Measurements from ENCODE around the gene SAMD10. TPM values are rescaled to one million over a fixed set of nuclear protein-coding genes. Genes with fewer than 3 reads are reported as not detected.

SAMD10 gene
- total RNA-seq, 4 donors from 2014 or later, result 0.48 to 1.2 (median 0.84) TPM; not detected in 1

GRCh38 chr20:63926298-63926697, 53.1 kb downstream of the SAMD10 start:
- TF ChIP-seq, protein P1, sequence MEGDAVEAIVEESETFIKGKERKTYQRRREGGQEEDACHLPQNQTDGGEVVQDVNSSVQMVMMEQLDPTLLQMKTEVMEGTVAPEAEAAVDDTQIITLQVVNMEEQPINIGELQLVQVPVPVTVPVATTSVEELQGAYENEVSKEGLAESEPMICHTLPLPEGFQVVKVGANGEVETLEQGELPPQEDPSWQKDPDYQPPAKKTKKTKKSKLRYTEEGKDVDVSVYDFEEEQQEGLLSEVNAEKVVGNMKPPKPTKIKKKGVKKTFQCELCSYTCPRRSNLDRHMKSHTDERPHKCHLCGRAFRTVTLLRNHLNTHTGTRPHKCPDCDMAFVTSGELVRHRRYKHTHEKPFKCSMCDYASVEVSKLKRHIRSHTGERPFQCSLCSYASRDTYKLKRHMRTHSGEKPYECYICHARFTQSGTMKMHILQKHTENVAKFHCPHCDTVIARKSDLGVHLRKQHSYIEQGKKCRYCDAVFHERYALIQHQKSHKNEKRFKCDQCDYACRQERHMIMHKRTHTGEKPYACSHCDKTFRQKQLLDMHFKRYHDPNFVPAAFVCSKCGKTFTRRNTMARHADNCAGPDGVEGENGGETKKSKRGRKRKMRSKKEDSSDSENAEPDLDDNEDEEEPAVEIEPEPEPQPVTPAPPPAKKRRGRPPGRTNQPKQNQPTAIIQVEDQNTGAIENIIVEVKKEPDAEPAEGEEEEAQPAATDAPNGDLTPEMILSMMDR (IDR thresholded peaks at IDR 0.05), result no peak
- ATAC-seq (ENCODE audit: low FRiP score) (no peak), DNase-seq (ENCODE audit: low spot score) (no peak)

DNA sequence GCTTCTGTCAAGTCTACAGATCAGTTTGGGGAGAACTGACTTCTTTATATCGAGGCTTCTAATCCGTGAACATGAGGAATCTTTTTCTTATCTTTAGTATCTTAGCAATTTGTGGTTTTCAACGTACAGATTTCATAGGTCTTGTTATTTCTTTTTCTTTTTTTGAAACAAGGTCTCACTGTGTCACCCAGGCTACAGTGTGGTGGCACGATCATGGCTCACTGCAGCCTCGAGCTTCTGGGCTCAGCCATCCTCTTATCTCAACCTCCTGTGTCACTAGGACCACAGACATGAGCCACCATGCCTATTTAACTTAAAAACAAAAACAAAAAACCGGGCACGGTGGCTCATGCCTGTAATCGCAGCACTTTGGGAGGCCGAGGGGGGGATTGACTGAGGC, 55.2 kb downstream of the SAMD10 start:
- TF ChIP-seq, protein P1 (IDR thresholded peaks at IDR 0.05), result no peak
- ATAC-seq (ENCODE audit: low FRiP score), result no peak
- DNase-seq (ENCODE audit: low spot score), result no peak

Small RNA genes lying within 50 kb of the gene (small RNA-seq; reads per million reads assigned to genes)
- not detected for gene MIR647

Other genes with a start within 250 kb of the SAMD10 start
- gene LIME1, start 243.0 kb downstream of the SAMD10 start, total RNA-seq, result 10 to 100 TPM in 2 of 4 donors, 1 to 10 TPM in 2; 7.4 to 21.1 (median 14.0) TPM
- 10 to 100 TPM; 25.3 to 82.0 (median 40.9) TPM for gene SLC2A4RG, start 239.9 kb downstream of the SAMD10 start, total RNA-seq
- gene ZBTB46, start 148.4 kb downstream of the SAMD10 start, total RNA-seq, result 10 to 100 TPM; 11.1 to 65.3 (median 17.8) TPM
- not detected for gene ABHD16B, start 118.1 kb downstream of the SAMD10 start, total RNA-seq
- 100 to 1,000 TPM; 102 to 131 (median 113) TPM for gene TPD52L2, start 114.4 kb downstream of the SAMD10 start, total RNA-seq
- gene DNAJC5, start 84.5 kb downstream of the SAMD10 start, total RNA-seq, result 10 to 100 TPM; 29.9 to 56.3 (median 45.4) TPM
- 10 to 100 TPM; 25.7 to 48.9 (median 30.3) TPM for gene UCKL1, start 23.2 kb downstream of the SAMD10 start, total RNA-seq
- 1 to 10 TPM; 6.4 to 9.8 (median 7.2) TPM for gene ZNF512B, start 9.7 kb downstream of the SAMD10 start, total RNA-seq
- 10 to 100 TPM; 34.7 to 43.8 (median 40.2) TPM for gene PRPF6, start 1.5 kb upstream of the SAMD10 start, total RNA-seq
- gene C20orf204, start 56.5 kb upstream of the SAMD10 start, total RNA-seq, result 1 to 10 TPM in 1 of 4 donors, under 1 TPM in 3; 0.37 to 6.5 (median 0.68) TPM
- 10 to 100 TPM in 1 of 4 donors, 1 to 10 TPM in 3; 2.9 to 16.7 (median 7.7) TPM for gene SOX18, start 70.0 kb upstream of the SAMD10 start, total RNA-seq
- 10 to 100 TPM; 20.5 to 34.8 (median 23.4) TPM for gene TCEA2, start 83.6 kb upstream of the SAMD10 start, total RNA-seq
- gene RGS19, start 99.9 kb upstream of the SAMD10 start, total RNA-seq, result 10 to 100 TPM; 14.0 to 45.1 (median 29.3) TPM
- gene OPRL1, start 100.4 kb upstream of the SAMD10 start, total RNA-seq, result 1 to 10 TPM in 3 of 4 donors, under 1 TPM in 1; 0.96 to 4.4 (median 1.4) TPM
- gene LKAAEAR1, start 104.8 kb upstream of the SAMD10 start, total RNA-seq, result under 1 TPM in 1 of 4 donors, not detected in 3; 0.65 TPM
- not detected for gene NPBWR2, start 127.9 kb upstream of the SAMD10 start, total RNA-seq
- gene MYT1, start 184.8 kb upstream of the SAMD10 start, total RNA-seq, result not detected

Data from omental fat pad (tissue), 4 donors.